Measurements from ENCODE around the gene JMJD1C. TPM values are rescaled to one million over a fixed set of nuclear protein-coding genes. Genes with fewer than 3 reads are reported as not detected.

The JMJD1C gene
- total and polyA plus RNA-seq, 10 of the 15 experiments (the other 5 are each of a cell fraction or from before 2014, with no cell fraction given), result 31.2 to 83.3 (median 49.5) TPM

DNA sequence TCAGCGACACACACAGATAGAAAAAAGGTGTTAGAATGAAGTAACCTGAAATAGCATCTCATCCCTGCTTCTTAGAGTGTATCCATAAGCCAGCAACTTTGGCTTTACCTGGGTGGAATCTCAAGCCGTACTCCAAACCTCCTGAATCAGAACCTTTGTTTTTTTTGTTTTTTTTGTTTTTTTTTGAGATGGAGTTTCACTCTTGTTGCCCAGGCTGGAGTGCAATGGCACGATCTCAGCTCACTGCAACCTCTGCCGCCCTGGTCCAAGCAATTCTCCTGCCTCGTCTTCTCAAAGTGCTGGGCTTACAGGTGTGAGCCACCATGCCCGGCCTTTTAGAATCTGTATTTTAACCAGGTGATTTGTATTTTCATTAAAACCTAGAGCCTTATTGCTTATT is 323.6 kb downstream of the JMJD1C start (continued):
- TF ChIP-seq RELA (IDR thresholded peaks at IDR 0.05; ENCODE audit: borderline replicate concordance, partially characterized antibody) (no peak), NBN (IDR thresholded peaks at IDR 0.05) (no peak)

DNA sequence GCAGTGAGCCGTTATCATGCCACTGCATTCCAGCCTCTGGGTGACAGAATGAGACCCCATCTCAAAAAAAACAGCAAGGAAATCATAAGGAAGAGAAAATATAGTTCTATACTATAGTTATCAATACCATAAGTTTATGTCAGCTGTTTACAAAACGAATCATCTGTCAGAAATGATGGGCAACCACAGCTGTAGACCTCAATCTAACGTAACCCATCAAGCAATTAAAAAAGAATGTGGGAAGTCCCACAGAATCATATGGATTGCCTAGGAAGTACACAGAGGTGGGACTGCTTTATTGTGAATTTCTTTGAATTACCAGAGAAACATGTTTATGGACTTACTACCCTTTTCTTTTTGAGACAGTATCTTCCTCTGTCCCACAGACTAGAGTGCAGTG is 325.7 kb downstream of the JMJD1C start:
- in situ Hi-C loops (cut with MboI), result no loop called here
- peaks cover 84% of the 10 kb centered on the region for H3K79me2 ChIP-seq (ENCODE audit: control insufficient read depth, insufficient read depth, low read length)
- H3K9ac ChIP-seq (ENCODE audit: control insufficient read depth, insufficient read depth, low read length), result no peak overlapping the region
- no peak for ATAC-seq
- WGBS (ENCODE audit: insufficient coverage, insufficient replicate concordance, low lambda C conversion rate, missing lambda C conversion rate), result 62% methylated on average over 3 of the region's 3 CpGs
- TF ChIP-seq HCFC1 (IDR thresholded peaks at IDR 0.05; ENCODE audit: low read length), result no peak
- no peak for TF ChIP-seq NFXL1 (IDR thresholded peaks at IDR 0.05; ENCODE audit: borderline replicate concordance)
- TF ChIP-seq MXI1 (IDR thresholded peaks at IDR 0.05; ENCODE audit: low read depth, low read length), result no peak
- no peak for TF ChIP-seq POLR2AphosphoS5 (IDR thresholded peaks at IDR 0.05; ENCODE audit: low read length)
- no peak for TF ChIP-seq POLR2A (IDR thresholded peaks at IDR 0.05; ENCODE audit: low read depth, low read length)
- no peak for TF ChIP-seq RCOR1 (conservative IDR thresholded peaks at IDR 0.05; ENCODE audit: low read depth, low read length)
- no peak for TF ChIP-seq SMC3 (IDR thresholded peaks at IDR 0.05; ENCODE audit: borderline replicate concordance, low read length)
- no peak for TF ChIP-seq ZSCAN29 (IDR thresholded peaks at IDR 0.05)
- TF ChIP-seq, protein P1, sequence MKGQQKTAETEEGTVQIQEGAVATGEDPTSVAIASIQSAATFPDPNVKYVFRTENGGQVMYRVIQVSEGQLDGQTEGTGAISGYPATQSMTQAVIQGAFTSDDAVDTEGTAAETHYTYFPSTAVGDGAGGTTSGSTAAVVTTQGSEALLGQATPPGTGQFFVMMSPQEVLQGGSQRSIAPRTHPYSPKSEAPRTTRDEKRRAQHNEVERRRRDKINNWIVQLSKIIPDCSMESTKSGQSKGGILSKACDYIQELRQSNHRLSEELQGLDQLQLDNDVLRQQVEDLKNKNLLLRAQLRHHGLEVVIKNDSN (IDR thresholded peaks at IDR 0.05; ENCODE audit: borderline replicate concordance, extremely low read length, insufficient read depth, low read depth, low read length), result no peak
- TF ChIP-seq ATF7 (IDR thresholded peaks at IDR 0.05; ENCODE audit: low read depth), result no peak
- no peak for TF ChIP-seq PML (IDR thresholded peaks at IDR 0.05; ENCODE audit: low read length)
- no peak for TF ChIP-seq PAX8 (IDR thresholded peaks at IDR 0.05)
- ChIA-PET RAD21 (ENCODE audit: unreplicated experiment) (interaction anchor here (1.2 to 2.0 kb wide), 2 partner anchors 17 to 322 kb away, joined by 3 to 10 read pairs; no protein-coding TSS in a partner anchor), SMC1A (ENCODE audit: uncharacterized antibody, unreplicated experiment) (interaction anchor here (1.0 to 2.2 kb wide), 4 partner anchors 18 to 612 kb away, joined by 3 to 8 read pairs (median 4); no protein-coding TSS in a partner anchor), POLR2A (no interaction called here), CTCF (interaction anchor here (1.3 to 3.9 kb wide), 3 partner anchors 17 to 580 kb away, joined by 3 to 11 read pairs (median 6); no protein-coding TSS in a partner anchor)
- BruUV-seq (replicated peaks), result no TSS peak
- no peak overlapping the region for H3K4me2 ChIP-seq (ENCODE audit: control insufficient read depth, insufficient read depth)
- intact Hi-C loops (cut with micrococcal nuclease; ENCODE audit: unreplicated experiment), result no loop called here
- peaks cover 5% of the 10 kb centered on the region for H3K4me1 ChIP-seq (ENCODE audit: control insufficient read depth, insufficient read depth, low read length)
- no peaks in the 10 kb centered on the region; a peak in 1 of 4 replicates for H3K36me3 ChIP-seq (ENCODE audit: control insufficient read depth in 2 of 2, insufficient read depth in 2 of 2, low read length in 1 of 2)
- DNase-seq (ENCODE audit: low read depth, low spot score), result no peak
- no peak overlapping the region for H3K27ac ChIP-seq (ENCODE audit: control insufficient read depth, insufficient read depth)
- H2AFZ ChIP-seq (ENCODE audit: control insufficient read depth, low read depth, low read length), result no peak overlapping the region
- H3K4me3 ChIP-seq, result no peak overlapping the region
- no peaks in the 10 kb centered on the region; the same call in 2 of the 3 replicates for H3K9me3 ChIP-seq (replicated peaks; ENCODE audit: control insufficient read depth, insufficient read depth, low read length)
- FAIRE-seq, result no peak
- H3K27me3 ChIP-seq (replicated peaks in 1 of 2; ENCODE audit: control insufficient read depth in 2 of 2, insufficient read depth in 2 of 2, low read length in 1 of 2), result no peaks in the 10 kb centered on the region
- H4K20me1 ChIP-seq (ENCODE audit: control insufficient read depth, insufficient read depth), result peaks cover 3% of the 10 kb centered on the region; the same call in 1 of the 2 replicates

All from GM12878 (cell line).